HL-60/S4 treated with phorbol 12-myristate 13-acetate at 8.2 ng/mL for 4 days and 3 days (cell line): ENCODE data around the gene ITGA2.

Experiments
- in situ Hi-C: fragments of 300-500 bp; cut with MboI; formaldehyde crosslinking; loops from 2 replicates; pipeline ENCODE4 v1.15.0; 2022; ENCODE audit warnings: low sequenced_read_pairs

ITGA2 gene

GRCh38 chr5:53133020-53133419 lies 143.9 kb downstream of the ITGA2 start:
- in situ Hi-C loops = no loop called here
